OCI-LY7 (cell line): Measurements from ENCODE around the gene RP2. TPM values are rescaled to one million over a fixed set of nuclear protein-coding genes. Genes with fewer than 3 reads are reported as not detected.

Experiments
- BruUV-seq: library from RNA; stranded (reverse); fragments of 400-500 nt; replicated peaks from 2 replicates; lab custom pipeline; 2021; lab: Mats Ljungman, UMichigan
- CTCF ChIA-PET: fragments of 300-600 bp; sonication (Branson Sonifier 250); formaldehyde crosslinking; loops from one replicate; lab custom pipeline; 2022; ENCODE audit warnings: antibody characterized with exemption; ENCODE audit not compliant: unreplicated experiment; lab: Charles Lee
- POLR2A ChIA-PET: fragments of 300-600 bp; sonication (Branson Sonifier 250); formaldehyde crosslinking; loops from one replicate; lab custom pipeline; 2022; ENCODE audit warnings: antibody characterized with exemption; lab: Charles Lee
- DNase-seq: peaks from one replicate; pipeline ENCODE4 v3.0.0-alpha.2; 2015; ENCODE audit warnings: low spot score
- H2AFZ ChIP-seq: fragments of 200-600 bp; sonication (generic), shearing (Covaris generic); 2 replicates; pipeline ENCODE4 v1.6.1; 2014; ENCODE audit warnings: mild to moderate bottlenecking, antibody characterized with exemption, low read length, moderate library complexity
- H3K27ac ChIP-seq: fragments of 200-600 bp; sonication (generic); 2 replicates; pipeline ENCODE4 v1.5.1; 2014; ENCODE audit warnings: mixed run types, low read depth, mild to moderate bottlenecking, moderate library complexity, low read length, inconsistent platforms; ENCODE audit not compliant: poor library complexity, severe bottlenecking
- H3K36me3 ChIP-seq: fragments of 200-600 bp; sonication (generic); 2 replicates; pipeline ENCODE4 v1.6.1; 2014; ENCODE audit warnings: mild to moderate bottlenecking, antibody characterized with exemption, low read length, moderate library complexity, mixed read lengths; ENCODE audit not compliant: insufficient read depth
- H3K4me1 ChIP-seq: fragments of 200-600 bp; sonication (generic); 2 replicates; pipeline ENCODE4 v1.5.1; 2014; ENCODE audit warnings: mild to moderate bottlenecking, low read length; ENCODE audit not compliant: insufficient read depth, poor library complexity, severe bottlenecking
- H3K4me2 ChIP-seq: fragments of 200-600 bp; sonication (generic); 2 replicates; pipeline ENCODE4 v1.6.1; 2014; ENCODE audit warnings: mild to moderate bottlenecking, low read length
- H3K4me3 ChIP-seq: fragments of 200-600 bp; sonication (generic); 2 replicates; pipeline ENCODE4 v1.5.1; 2014; ENCODE audit warnings: mild to moderate bottlenecking, low read depth, low read length; ENCODE audit not compliant: poor library complexity, severe bottlenecking
- H3K79me2 ChIP-seq: fragments of 200-600 bp; sonication (generic); 2 replicates; pipeline ENCODE4 v1.6.1; 2016; ENCODE audit warnings: low read depth, mild to moderate bottlenecking, low read length, moderate library complexity, mixed read lengths; ENCODE audit not compliant: insufficient read depth
- H3K9me2 ChIP-seq: fragments of 200-600 bp; sonication (generic); 2 replicates; pipeline ENCODE4 v1.6.1; 2016; ENCODE audit warnings: mild to moderate bottlenecking, low read length, mixed read lengths; ENCODE audit not compliant: insufficient read depth
- H3K9me3 ChIP-seq: fragments of 200-600 bp; sonication (generic); 2 replicates; pipeline ENCODE4 v1.6.1; 2014; ENCODE audit warnings: mild to moderate bottlenecking, mixed run types, low read length, mixed read lengths
- H4K20me1 ChIP-seq: fragments of 200-600 bp; sonication (generic); 2 replicates; pipeline ENCODE4 v1.6.1; 2014; ENCODE audit warnings: mild to moderate bottlenecking, antibody characterized with exemption, low read length, moderate library complexity, mixed read lengths; ENCODE audit not compliant: insufficient read depth
- CTCF ChIP-seq: fragments of 200-600 bp; sonication (generic); conservative IDR thresholded peaks from 2 replicates; pipeline ENCODE4 v1.5.1; 2014; ENCODE audit warnings: mild to moderate bottlenecking, antibody characterized with exemption, low read length, moderate library complexity, mixed read lengths
- EZH2phosphoT487 ChIP-seq: fragments of 200-600 bp; sonication (generic); IDR thresholded peaks from 2 replicates; pipeline ENCODE4 v1.6.1; 2018; ENCODE audit warnings: low read depth, borderline replicate concordance, mild to moderate bottlenecking, mixed run types, antibody characterized with exemption, low read length, moderate library complexity, mixed read lengths
- intact Hi-C: fragments of 100-400 bp; cut with micrococcal nuclease; formaldehyde crosslinking; loops from one replicate; pipeline ENCODE4 v1.10.0; 2022; ENCODE audit not compliant: unreplicated experiment
- total RNA-seq, 2 experiments: library from RNA; depleted of rRNA in 1 of 2; stranded (reverse); fragments of >200 nt in 1 of 2; shearing (Covaris generic) in 1 of 2; gene quantifications; 2 replicates each; pipeline ENCODE4 v1.2.3, GENCODE V29; 2014 to 2022

Gene RP2
- total RNA-seq, 2 experiments from 2014 or later, result 12.0 to 15.4 TPM

- Histone ChIP-seq H3K36me3 (no peaks in the 10 kb centered on the region), H3K4me3 (no peak overlapping the region), H3K4me1 (peaks cover 10% of the 10 kb centered on the region), H3K4me2 (peak overlapping the region; percentile 67), H3K9me3 (no peaks in the 10 kb centered on the region), H3K9me2 (no peaks in the 10 kb centered on the region), H3K79me2 (no peaks in the 10 kb centered on the region), H3K27ac (no peak overlapping the region), H4K20me1 (no peaks in the 10 kb centered on the region), H2AFZ (peak overlapping the region; percentile 54; the same call in 1 of the 2 replicates)
- CTCF ChIA-PET, result interaction anchor here (0.7 kb wide), 1 partner anchor 71 kb away, joined by 4 read pairs; no protein-coding TSS in a partner anchor
- POLR2A ChIA-PET, result interaction anchor here (0.6 kb wide), 1 partner anchor 112 kb away, joined by 3 read pairs; no protein-coding TSS in a partner anchor
- no TSS peak for BruUV-seq
- intact Hi-C loops, result loop anchor here (5.0 to 10.0 kb wide), 2 partner anchors 168 to 190 kb away; no protein-coding TSS in a partner anchor
- TF ChIP-seq CTCF, result no peak
- no peak for TF ChIP-seq EZH2phosphoT487
- DNase-seq, result no peak
These were observed 67.8 kb downstream of the RP2 start for GRCh38 chrX:46904626-46905025.

- Histone ChIP-seq H4K20me1 (no peaks in the 10 kb centered on the region), H3K4me2 (no peak overlapping the region), H3K4me1 (peaks cover 7% of the 10 kb centered on the region), H3K79me2 (peaks cover 10% of the 10 kb centered on the region; the same call in 1 of the 2 replicates), H3K4me3 (no peak overlapping the region), H3K9me2 (no peaks in the 10 kb centered on the region), H3K27ac (no peak overlapping the region), H2AFZ (no peak overlapping the region), H3K36me3 (no peaks in the 10 kb centered on the region; the same call in 1 of the 2 replicates), H3K9me3 (no peaks in the 10 kb centered on the region)
- no peak for DNase-seq
- intact Hi-C loops, result no loop called here
- ChIA-PET POLR2A (interaction anchor here (1.0 kb wide), 1 partner anchor 72 kb away, joined by 3 read pairs; no protein-coding TSS in a partner anchor), CTCF (no interaction called here)
- BruUV-seq, result no TSS peak
- TF ChIP-seq EZH2phosphoT487 (no peak), CTCF (no peak)
These were observed 73.6 kb downstream of the RP2 start for GRCh38 chrX:46910415-46910814.

GRCh38 chrX:46912098-46912602, 75.3 kb downstream of the RP2 start, which contains the start of gene JADE3:
TSS of gene JADE3 (plus strand) at chrX:46912421. CDS start at chrX:46984895, 72,474 bp downstream.
- Histone ChIP-seq H3K9me2 (no peaks in the 10 kb centered on the region), H4K20me1 (no peaks in the 10 kb centered on the region), H3K4me1 (peaks cover 7% of the 10 kb centered on the region), H3K4me2 (peak within 1 kb of the TSS; percentile 74), H3K4me3 (peak within 1 kb of the TSS; percentile 75), H3K27ac (no peak within 1 kb of the TSS), H3K79me2 (peaks cover 10% of the 10 kb centered on the region; the same call in 1 of the 2 replicates), H2AFZ (peak within 1 kb of the TSS; percentile 26; the same call in 1 of the 2 replicates), H3K36me3 (no peaks in the 10 kb centered on the region; the same call in 1 of the 2 replicates), H3K9me3 (no peaks in the 10 kb centered on the region)
- POLR2A ChIA-PET, result interaction anchor here (0.5 to 0.6 kb wide), 2 partner anchors 45 to 122 kb away, joined by 3 to 4 read pairs; no protein-coding TSS in a partner anchor
- BruUV-seq, result no TSS peak
- CTCF ChIA-PET, result interaction anchor here (0.6 kb wide), 1 partner anchor 1659 kb away, joined by 4 read pairs; no protein-coding TSS in a partner anchor
- peak; percentile 71 for DNase-seq
- TF ChIP-seq EZH2phosphoT487 (no peak), CTCF (peak; percentile 25; the same call in 1 of the 2 replicates)
- intact Hi-C loops, result loop anchor here (1.0 to 2.0 kb wide), 2 partner anchors 66 to 153 kb away; partner anchors contain the start of gene SLC9A7
